NCI-H748 treated with DMSO at 0.1 percent for 48 hours (cell line): Measurements from ENCODE around the gene TBCA.
"Not testable (repeated sequence)": the region's sequence is repeated elsewhere in the genome, so short reads cannot be mapped to it uniquely, and the experiment has no call there.

Source experiments
- DNase-seq: peaks from one replicate; lab custom pipeline; 2025; lab: John Stamatoyannopoulos, UW

The TBCA gene

DNA sequence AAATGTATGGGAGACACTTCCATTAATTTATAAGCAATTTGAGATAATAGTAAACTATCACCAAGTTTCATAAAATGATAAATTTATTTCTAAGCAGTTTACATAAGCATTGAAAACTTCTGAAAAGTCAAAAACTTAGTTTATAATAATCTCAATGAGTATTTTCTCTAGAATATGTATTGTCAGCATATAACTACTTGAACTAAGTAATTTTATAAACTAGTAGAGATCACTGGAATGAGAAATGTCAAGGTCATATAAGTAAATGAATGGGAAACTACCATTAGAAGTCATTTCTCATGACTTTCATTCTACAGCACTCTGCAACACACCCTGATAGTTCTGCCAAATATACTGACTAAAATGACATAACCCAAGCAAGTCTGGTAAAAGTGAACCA is 3.4 kb downstream of the TBCA start:
- DNase-seq, result no peak

GRCh38 chr5:77771452-77771851 is 4.7 kb downstream of the TBCA start:
- DNase-seq, result no peak

GRCh38 chr5:77770293-77771005 is 5.7 kb downstream of the TBCA start:
- no peak for DNase-seq

GRCh38 chr5:77768978-77769377 is 7.2 kb downstream of the TBCA start:
- no peak for DNase-seq

GRCh38 chr5:77767301-77767700 is 8.8 kb downstream of the TBCA start:
- no peak for DNase-seq

DNA sequence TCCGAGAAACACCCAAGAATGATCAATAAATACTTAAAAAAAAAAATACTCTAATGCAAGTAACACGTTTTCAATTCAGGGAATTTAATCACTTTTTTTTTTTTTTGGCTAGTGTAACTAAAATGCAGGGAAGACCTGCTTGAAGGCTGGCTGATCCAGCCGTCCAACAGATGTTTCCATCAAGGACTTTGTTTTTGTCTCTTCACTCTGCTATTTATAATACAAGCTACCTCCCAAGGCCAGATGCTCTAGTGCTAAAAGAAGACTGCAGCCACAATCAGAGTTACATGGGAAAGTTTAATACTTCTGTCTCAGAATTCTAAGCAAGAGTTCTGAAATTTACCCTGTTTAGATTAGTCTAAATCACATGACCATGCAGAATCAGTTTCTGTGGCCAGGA is 14.5 kb downstream of the TBCA start:
- DNase-seq, result no peak

- no peak for DNase-seq
These were observed 17.8 kb downstream of the TBCA start for GRCh38 chr5:77758141-77758938.

GRCh38 chr5:77751328-77752023 is 24.7 kb downstream of the TBCA start:
- no peak for DNase-seq

- DNase-seq, result not testable (repeated sequence)
These were observed 25.2 kb downstream of the TBCA start for GRCh38 chr5:77750928-77751327.

DNA sequence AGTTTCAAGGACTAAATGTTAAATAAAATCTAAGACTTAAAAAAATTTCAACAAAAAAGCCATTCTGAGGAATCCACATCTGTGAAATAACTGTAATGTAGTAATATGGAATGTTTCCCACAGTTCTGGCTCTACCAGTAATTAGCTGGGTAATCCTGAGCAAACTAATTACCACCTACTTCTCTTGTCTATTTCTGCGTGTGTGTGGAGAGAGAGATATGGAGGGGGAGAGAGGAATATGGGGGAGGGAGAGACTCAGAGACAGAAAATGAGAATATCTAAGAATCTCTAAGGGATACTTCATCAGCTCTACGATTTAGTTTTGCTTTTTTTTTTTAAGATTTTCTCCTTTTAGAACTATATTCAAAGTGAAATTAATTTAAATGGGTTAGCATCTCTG is 28.0 kb downstream of the TBCA start:
- no peak for DNase-seq

DNA sequence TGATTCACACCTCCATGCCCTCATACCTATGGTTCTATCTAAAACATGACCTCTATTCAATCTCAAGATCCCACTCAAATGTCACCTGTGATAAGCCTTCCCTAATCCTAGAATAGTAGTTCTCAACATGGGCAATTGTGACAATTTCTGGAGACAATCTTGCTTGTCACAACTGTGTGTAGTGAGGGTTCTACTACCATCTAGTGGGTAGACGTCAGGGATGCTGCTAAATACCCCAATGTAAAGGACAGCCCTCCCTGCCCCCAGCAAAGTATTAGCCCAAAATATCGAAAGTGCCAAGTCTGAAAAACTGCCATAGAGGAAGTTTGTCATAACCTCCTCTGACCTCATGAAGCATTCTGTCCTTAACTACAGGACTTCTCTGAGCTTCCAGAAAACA is 32.0 kb downstream of the TBCA start:
- DNase-seq, result no peak

- DNase-seq, result no peak
These were observed 33.0 kb downstream of the TBCA start for GRCh38 chr5:77743181-77743580.

- no peak for DNase-seq
These were observed 34.5 kb downstream of the TBCA start for GRCh38 chr5:77741608-77742007.

DNA sequence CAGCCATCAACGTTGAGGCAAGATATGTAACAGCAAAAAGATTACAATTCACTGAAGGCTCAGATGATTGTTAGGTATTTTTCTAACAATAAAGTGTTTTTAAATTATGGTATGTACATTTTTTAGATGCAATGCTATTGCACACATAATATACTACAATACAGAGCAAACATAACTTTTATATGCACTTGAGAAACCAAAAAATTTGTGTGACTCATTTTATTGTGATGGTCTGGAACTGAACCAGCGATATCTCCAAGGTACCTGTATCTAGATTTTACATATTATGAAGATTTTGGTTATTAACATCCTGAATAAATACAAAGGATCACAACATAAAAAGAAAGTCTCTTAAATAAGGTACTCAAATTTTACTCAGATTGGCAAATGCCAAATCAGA is 41.3 kb downstream of the TBCA start:
- DNase-seq, result no peak

DNA sequence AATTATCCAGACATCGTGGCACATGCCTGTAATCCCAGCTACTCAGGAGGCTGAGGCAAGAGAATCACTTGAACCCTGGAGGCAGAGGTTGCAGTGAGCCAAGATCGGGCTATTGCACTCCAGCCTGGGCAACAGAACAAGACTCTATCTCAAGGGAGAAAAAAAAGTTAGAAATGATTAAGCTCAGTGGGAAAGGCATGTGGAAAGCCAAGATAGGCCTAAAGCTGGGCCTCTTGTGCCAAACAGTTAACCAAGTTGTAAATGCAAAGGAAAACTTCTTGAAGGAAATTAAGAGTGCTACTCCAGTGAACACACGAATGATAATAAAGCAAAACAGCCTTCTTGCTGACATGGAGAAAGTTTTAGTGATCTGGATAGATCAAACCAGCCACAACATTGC is 43.0 kb downstream of the TBCA start:
- DNase-seq, result no peak

GRCh38 chr5:77727190-77727589 is 48.9 kb downstream of the TBCA start:
- DNase-seq, result no peak

DNA sequence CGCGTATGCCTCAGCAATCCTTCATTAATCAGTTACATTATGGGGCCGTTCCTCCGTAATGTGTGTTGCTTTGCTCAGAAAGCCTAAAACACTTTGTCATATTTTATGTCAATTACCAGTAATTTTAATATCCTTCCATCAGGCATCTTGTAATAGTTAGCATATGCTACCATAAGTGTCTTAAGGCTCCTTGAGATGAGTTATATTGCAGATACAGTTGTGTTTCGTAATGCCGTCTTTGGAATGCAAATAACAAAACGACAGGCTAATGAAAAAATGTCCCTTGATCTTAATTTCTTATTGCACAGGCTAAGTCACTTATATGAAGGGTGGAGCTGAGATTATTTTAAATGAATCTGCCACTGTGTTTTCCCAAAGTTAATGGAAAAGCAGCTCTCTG is 50.5 kb downstream of the TBCA start:
- no peak for DNase-seq

DNA sequence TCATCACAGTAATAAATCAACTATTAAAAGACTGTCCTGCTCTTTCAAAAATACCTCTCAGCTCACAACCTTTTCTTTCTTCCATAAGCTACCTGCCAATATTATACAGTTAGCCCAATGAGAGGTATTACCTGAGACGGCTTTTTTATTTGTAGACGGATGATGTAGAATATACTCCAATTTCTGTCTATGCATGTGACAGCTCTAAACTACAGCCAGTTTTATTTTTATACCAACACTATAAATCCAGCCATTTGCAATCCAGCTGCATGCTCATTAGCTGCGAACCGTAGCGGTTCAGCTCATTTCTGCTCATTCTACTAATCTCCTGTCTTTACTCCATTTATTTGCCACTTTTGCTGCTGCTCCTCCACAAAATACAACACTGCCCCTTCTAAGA is 51.2 kb downstream of the TBCA start:
- no peak for DNase-seq

DNA sequence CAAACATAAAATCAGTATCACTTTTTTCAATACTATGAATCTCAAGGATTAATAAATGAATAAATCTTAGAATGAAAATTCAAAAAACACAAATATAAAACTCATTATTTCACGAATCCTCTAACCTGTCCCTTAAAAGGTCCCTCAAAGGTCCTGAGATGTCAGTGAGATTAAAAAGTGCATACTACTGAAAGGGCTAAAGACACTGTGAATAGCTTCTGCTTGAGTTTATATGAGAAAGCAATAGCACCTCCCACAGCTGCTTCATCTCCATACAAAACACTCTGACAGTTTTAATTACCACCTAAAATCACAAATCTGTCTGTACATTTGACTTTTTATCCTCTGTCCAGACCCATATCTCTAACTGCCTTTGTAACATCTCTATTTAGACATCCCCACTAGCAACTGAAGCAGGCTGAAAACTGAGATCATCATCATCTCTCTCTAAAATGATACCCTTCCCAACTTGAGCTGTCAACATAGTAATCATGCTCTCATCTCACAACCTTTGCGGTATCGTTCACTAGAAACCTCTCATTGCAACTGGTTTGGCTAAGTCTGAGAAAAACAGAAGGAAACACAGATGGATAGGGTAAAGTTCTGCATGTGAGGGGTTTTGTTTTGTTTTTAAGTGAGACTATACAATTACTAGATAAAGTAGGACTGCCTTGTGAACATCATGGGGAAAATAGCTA is 56.3 kb downstream of the TBCA start:
- DNase-seq, result no peak

DNA sequence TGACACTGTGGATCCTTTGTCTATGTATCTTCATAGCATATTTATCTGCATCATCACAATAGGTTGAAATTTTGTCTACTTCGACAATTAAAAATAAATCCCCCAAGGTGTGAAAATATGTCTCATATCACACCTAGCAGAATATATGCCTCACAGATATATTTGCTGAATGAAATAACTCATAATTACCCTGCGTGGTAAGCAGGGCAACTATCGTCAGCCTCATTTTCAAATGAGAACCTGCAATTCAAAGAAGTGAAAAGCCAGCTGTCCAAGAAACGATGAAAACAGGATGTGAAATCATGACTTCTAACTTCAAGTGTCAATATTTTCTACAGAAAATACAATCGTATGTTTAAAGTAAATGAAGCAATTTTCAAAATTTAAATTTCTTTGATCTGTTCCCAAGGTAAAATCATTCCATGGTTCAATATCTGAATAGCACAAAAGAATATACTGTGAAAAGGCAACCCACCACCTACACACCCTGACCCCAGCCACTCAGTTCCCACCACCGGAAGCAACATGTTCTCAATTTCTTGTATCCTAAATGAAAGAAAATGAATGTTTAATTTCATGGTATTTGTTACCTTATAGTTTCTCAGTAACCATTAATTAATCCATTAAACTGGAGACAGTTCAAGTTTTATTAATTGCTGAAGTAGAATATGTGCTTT is 57.1 kb downstream of the TBCA start:
- no peak for DNase-seq

DNA sequence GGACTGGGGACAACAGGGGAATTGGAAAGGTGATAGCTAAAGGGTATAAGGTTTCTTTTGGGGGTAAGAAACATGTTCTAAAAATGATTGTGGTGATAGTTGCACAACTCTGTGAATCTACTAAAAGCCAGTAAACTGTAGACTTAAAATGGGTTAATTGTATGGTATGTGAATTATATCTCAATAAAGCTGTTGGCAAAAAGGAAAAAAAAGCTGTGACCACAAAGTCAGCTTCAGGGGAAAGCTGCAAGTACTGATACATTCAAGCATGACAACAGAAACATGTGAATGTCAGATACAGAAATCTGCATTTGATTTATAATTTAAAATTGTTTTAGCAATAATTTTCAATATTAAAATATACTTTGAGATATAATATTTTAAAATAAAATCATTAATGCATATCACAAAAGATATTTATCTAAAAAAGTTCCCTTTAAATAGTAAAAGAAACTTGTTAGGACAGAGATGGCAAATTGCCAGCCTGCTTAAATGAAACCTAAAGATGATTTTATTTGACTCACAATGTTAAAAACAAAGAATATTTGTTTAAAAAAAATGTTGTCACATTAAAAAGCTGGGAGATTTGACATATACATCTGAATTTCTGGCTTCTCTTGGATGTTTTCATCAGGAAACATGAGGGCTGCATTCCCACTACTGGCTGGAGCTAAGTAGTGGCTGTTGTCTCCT is 66.0 kb downstream of the TBCA start:
- no peak for DNase-seq
